GM19238 (cell line): ENCODE measurements around the gene P2RY11.
A peak's percentile ranks its signal among the peaks of the same experiment; 100 is the strongest.

Experiments
- DNase-seq: peaks from one replicate; pipeline ENCODE4 v3.0.0; 2011; ENCODE audit warnings: low spot score; ENCODE audit not compliant: insufficient read length

The P2RY11 gene

GRCh38 chr19:10092648-10093294 lies 18.7 kb upstream of the P2RY11 start:
- DNase-seq = no peak

- DNase-seq = no peak
Observed at GRCh38 chr19:10093295-10094186, 18.0 kb upstream of the P2RY11 start.

GRCh38 chr19:10095622-10095947 lies 15.9 kb upstream of the P2RY11 start:
- DNase-seq = no peak

GRCh38 chr19:10095948-10096614 lies 15.4 kb upstream of the P2RY11 start:
- DNase-seq = peak; percentile 98

DNA sequence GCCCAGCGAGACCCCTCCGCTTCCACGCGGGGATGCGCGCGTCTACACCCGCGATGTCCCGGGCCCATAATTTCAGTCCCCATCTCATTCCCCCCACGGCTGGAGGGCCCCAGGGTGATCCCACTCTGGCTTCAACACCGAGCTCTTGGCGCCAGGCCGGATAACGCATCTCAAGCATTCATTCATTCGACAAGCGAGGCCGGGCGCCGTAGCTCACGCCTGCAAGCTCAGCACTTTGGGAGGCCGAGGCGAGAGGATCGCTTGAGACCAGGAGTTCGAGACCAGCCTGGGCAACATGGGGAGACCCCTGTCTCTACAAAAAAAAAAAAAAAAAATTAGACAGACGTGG lies 14.9 kb upstream of the P2RY11 start:
- DNase-seq = no peak

GRCh38 chr19:10100163-10100785 lies 11.2 kb upstream of the P2RY11 start:
- DNase-seq = no peak

DNA sequence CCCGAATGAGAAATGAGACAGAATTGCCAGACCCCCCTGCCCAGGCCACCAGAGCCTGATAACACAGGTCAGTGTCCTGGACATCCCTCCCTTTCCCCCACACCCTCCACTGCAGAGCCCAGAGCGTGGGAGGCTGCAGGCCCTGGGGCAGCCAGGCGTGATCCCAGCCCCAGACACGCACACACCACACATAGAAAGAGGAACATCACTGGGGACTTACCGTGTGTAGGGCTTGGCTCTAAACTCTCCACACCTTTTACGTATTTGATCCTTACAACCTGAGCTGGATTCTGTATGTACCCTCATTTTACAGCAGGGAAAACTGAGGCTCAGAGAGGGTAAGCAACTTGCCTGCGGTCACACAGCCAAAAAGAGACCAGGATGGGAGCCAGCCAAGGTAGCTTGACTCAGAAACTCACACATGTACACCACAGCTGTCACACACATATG lies 8.7 kb upstream of the P2RY11 start:
- DNase-seq = no peak

DNA sequence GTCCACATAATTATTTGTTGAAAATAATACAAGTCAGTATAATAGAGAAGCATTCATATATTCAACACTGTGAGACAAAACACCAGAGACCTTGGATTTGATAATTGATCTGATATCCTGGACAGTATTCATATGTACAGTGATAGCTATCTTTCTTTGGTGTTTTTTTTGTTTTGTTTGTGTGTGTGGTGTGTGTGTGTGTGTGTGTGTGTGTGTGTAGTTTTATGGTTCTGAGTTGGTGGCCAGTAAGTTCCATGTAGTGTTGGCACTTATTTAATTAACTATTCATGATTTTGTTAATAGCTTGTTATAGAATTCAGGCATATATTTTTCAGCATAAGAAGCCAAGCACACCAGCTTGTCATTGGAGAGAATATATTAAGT lies 7.4 kb upstream of the P2RY11 start:
- DNase-seq = no peak

DNA sequence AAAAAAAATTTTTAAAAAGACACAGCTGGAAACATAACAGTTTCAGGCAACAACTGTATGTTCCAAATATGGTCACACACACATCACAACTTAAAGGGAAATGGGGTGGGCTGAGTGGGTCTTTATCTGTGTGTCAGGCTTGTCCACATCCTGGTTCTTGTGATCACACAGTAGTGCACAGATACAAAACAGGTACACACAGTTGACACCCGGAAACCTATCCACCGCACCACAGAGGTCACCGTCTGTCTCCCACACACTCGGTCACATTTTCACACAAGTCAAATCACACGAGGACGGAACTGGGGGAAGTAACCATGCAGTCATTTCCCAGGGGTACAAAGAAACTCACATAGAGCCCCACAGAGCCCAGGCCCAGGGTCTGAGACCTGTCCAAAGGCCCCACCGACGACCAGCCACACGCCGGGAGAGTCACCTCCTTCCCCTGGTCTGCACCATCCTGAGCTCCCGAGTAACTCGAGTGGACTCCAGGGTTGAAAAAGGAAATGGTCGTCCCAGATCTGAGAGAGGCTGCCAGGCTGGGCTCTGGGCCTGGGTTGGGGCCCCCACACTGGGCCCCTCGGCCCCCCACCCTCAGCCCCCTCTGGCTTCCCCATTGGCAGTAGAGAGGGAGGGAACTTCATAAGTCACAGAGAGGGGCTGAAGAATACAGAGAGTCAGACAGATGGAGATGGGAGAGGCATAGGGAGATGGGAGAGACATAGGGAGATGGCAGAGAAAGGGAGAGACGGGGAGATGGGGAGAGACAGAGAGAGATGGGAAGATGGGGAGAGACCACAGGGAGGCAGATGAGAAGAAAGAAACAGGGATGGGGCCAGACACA lies 6.6 kb upstream of the P2RY11 start:
- no peak for DNase-seq

- no peak for DNase-seq
Observed at GRCh38 chr19:10105509-10106099, 5.9 kb upstream of the P2RY11 start.

DNA sequence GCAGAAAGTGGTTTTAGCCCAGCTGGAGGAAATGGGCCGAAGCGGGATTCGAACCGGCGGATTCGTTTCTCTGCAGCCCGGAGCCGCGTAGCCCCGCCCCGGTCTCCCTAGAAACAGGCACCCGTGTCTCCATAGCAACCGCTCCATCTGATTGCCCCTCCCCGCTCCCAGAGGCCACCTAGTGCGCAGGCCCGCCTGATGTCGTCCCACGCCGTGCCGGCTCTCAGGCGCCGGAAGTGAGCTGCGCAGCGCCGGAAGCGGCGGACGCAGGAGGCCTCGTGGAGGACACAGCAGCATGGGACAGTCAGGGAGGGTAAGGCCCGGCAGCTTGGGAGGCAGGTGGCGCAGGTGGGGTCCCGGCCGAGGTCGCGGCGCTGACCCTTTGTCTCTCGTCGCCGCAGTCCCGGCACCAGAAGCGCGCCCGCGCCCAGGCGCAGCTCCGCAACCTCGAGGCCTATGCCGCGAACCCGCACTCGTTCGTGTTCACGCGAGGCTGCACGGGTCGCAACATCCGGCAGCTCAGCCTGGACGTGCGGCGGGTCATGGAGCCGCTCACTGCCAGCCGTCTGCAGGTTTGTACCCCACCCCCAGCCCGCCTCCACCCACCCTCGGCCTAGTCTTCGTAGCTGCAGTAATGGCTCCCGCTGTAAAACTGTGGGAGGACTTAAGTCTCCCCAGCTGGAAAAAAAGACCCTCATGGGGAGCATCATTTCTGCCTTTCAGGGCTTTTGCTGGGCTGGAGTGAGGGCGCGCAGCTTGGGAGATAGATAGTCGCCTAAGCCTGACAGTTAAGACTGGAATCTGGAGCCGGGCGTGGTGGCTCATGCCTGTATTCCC lies 5.2 kb upstream of the P2RY11 start, which contains the start of gene PPAN:
TSS of gene PPAN (plus strand) at position 263 of the 837 bp plus-strand sequence. CDS start at position 296, 33 bp downstream.
- peak; percentile 99 for DNase-seq

GRCh38 chr19:10107254-10107653 lies 4.2 kb upstream of the P2RY11 start:
- DNase-seq = no peak

- no peak for DNase-seq
Observed at GRCh38 chr19:10107817-10108367, 3.6 kb upstream of the P2RY11 start.

DNA sequence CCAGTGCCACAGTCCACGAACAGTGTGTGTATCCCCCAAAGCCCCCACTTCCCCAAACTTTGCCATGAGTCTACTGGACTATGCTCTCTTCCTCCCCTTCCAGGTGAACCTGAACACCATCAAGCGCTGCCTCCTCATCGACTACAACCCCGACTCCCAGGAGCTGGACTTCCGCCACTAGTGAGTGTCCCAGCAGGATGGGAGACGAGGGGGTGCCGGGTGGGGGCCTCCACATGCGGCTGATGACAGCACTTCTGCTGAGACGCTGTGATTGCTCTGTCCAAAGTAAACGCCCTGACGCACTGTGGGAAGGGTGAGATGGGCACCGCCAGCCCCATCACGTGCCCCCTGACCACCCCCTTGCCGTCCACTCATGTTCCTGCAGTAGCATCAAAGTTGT lies 2.0 kb upstream of the P2RY11 start:
- no peak for DNase-seq

- no peak for DNase-seq
Observed at GRCh38 chr19:10110076-10110971, 1.2 kb upstream of the P2RY11 start.

DNA sequence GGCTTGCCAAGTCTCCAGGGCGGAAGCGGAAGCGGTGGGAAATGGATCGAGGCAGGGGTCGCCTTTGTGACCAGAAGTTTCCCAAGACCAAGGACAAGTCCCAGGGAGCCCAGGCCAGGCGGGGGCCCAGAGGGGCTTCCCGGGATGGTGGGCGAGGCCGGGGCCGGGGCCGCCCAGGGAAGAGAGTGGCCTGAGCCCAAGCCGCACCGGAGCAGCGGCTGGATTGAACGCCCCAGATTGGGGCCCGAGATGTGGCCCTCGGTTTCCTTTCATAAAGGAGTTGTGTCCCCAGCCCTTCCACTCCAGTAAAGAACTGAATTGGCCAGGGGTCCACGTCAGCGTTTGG lies 548 bp upstream of the P2RY11 start:
- DNase-seq = no peak

- no peak for DNase-seq
Observed at GRCh38 chr19:10112037-10112761, 706 bp downstream of the P2RY11 start.
